ENCODE data around the gene PRKAG2.

GRCh38 chr7:151740081-151740851, 136.6 kb downstream of the PRKAG2 start:
- TF ChIP-seq CTCF (IDR thresholded peaks at IDR 0.05) (no peak), POLR2A (IDR thresholded peaks at IDR 0.05) (no peak)
